ENCODE data around the gene COL20A1.

COL20A1 gene

GRCh38 chr20:63261060-63261794 lies 31.8 kb upstream of the COL20A1 start:
- peak in 7 of 51 donors; percentile 11 to 36 (median 22) for DNase-seq

GRCh38 chr20:63261795-63262528 lies 31.0 kb upstream of the COL20A1 start:
- DNase-seq: no peak

- no peak for DNase-seq
Observed at GRCh38 chr20:63262836-63263235, 30.1 kb upstream of the COL20A1 start.

DNA sequence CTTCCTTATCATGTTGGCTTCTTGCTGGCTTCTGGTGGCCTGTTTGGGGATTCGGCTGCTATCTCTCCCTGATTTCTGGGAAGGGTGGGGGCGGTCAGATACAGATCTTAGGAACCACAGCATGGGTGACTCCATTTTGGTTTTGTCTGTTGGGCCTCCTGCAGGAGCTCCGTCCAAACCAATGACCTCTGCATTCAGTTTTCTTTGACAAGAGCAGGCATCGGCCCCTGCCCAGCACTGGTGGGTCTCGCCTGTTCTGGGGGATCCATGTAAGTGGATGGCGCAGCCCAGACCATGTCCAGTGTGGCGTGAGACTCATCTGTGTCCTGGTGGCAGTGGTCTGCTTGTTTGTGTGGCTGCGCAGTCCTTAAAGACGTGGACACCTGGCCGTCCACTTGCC lies 29.0 kb upstream of the COL20A1 start:
- DNase-seq: no peak

GRCh38 chr20:63264519-63264918 lies 28.5 kb upstream of the COL20A1 start:
- peak in 20 of 51 donors; percentile 7 to 43 (median 31) for DNase-seq

DNA sequence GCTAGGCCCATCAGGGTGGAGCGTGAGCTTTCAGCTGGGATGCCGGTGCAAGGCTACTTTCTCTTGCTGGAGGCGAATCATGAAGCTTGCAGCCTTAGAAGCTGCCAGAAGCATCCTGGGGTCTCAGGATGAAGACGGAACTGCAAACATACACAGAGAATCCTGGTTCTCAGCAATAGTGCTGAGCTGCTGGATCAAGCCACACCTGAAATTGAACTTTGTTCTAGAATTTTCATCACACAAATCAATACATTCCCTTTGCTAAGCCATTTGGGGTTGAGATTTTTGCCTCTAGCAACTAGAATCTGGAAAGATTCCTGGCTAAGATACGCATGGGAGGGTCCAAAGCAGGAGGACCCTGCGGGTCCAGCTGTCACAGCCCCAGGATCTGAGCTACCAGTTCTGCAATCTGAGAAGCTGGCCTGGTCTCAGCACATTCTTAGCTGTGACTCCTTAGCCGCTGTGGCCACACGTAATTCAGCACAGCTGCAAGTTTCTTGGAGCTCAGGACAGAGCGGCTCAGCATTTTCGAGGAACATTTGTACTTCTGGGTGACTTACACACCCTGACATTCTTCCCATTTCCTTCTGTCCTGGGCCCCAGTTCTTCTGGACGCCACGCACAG lies 27.0 kb upstream of the COL20A1 start:
- no peak for DNase-seq

DNA sequence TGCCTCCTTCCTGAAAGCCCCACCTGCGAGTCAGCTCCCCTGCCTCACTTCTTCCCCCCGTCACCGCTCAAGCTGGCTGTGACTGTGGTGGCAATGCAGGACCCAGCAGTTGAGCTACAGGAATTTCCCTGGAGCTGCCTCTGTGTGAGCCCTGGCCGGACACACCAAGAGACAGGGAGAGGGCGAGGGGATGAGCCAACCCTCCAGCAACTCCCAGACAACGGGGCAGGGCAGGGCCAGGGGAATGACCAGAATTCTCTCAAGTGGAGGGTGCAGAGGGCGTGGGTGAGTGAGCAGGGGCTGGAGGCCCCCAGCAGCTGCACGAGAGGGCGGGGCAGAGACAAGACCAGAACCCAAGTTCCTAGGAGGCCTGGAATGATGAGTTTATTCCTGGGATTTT lies 25.3 kb upstream of the COL20A1 start:
- peak in 1 of 51 donors; percentile 5 for DNase-seq

- no peak for DNase-seq
Observed at GRCh38 chr20:63268256-63268655, 24.7 kb upstream of the COL20A1 start.

- DNase-seq: peak in 1 of 51 donors; percentile 10
Observed at GRCh38 chr20:63268671-63269439, 24.1 kb upstream of the COL20A1 start.

DNA sequence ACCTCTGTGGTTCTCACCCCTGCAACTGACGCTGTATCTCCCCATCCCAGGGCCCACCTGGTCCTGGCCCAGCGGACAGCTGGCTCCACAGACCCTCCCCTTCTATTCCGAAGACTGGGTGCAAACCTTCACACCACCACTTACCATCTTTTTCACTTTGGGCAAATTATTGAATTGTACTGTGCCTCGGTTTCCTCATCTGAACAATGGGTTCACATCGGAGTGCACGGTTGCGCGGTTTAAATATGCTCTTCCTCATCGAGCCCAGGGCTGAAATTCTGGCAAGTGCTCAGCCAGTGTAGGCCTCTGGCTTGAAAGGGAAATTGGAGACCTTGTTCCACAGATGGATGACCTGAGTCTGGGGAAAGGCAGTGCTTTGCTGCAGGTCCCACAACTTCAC lies 23.3 kb upstream of the COL20A1 start:
- DNase-seq: no peak

DNA sequence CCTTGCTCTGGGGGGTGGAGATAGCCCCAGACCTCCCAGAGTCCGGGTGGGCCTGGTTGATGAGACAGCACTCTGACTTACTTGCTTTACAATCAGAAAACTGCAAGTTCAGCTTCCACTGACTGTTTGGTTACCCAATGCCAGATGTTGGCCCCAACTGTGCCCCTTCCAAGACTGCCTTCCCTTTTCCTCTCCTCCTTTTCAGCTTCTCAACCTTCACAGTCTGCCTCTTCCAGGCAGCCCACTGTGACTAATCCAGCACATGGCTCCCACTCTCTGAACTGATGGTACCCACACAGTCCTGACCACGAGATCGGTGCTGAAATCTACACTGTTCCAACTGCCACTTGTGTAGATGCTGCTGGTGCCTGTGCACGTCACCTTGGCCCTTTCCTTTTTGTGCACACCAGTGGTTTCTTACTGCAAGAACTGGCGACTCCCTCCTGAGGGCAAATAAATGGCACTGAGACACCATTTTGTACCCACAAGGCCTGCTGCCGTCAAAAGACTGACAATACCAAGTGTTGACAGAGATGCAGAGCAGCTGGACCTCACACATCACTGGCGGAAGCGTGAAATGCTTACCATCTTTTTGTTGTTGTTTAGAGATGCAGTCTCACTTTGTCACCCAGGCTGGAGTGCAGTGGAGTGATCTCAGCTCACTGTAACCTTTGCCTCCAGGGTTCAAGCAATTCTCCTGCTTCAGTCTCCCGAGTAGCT lies 22.2 kb upstream of the COL20A1 start:
- DNase-seq: no peak

DNA sequence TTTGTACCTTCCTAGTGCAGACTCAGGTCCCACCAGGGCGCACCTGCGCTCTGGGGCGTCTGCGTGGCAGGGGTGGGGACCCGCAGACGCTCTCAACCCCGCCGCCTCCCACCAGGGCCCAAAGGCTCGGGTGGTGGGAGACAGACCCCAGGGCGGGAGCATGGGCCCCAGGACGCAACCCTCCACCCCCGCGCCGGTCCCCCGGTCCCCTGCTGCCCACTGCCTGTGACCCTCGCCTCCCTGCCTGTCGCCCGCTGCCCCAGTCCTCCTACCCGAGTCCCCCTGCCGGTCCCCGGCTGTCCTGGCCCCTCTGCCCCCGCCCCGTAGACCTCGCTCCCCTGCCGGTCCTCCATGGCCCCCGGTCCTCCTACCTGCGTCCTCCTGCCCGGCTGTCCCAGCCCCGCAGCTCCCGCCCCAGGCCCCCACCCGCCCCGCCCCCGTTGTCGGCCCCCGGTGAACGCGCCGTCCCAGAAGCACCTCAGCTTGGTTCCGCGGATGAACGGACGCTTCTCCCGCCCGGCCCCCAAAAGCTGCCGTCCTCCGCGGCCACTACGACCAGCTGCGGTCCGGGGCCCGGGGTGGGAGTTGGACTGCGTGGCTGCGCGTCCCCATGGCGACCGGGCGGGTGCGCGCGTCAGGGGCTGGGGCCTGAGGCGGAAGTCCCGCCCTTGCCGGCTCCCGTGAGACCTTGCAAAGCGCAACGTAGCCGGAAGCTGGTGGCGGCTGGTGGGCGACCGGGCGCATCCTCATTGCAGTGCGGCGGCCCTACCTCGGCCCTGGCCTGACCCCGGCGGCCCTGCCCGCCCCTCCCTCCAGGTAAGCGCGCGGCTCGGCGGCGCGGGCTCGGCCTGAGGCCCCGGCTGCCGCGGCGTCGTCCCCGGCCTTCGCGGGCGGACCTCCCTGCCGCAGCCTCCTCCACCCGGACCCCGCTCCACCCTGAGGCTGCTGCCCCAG lies 20.6 kb upstream of the COL20A1 start, which contains the start of gene ARFGAP1:
ARFGAP1 (plus strand) TSS at position 709 of the 954 bp plus-strand sequence. CDS start 2,768 bp downstream, outside the sequence.
- peak in 50 of 51 donors; percentile 14 to 94 (median 82) for DNase-seq

- no peak for DNase-seq
Observed at GRCh38 chr20:63273059-63273579, 19.9 kb upstream of the COL20A1 start.

DNA sequence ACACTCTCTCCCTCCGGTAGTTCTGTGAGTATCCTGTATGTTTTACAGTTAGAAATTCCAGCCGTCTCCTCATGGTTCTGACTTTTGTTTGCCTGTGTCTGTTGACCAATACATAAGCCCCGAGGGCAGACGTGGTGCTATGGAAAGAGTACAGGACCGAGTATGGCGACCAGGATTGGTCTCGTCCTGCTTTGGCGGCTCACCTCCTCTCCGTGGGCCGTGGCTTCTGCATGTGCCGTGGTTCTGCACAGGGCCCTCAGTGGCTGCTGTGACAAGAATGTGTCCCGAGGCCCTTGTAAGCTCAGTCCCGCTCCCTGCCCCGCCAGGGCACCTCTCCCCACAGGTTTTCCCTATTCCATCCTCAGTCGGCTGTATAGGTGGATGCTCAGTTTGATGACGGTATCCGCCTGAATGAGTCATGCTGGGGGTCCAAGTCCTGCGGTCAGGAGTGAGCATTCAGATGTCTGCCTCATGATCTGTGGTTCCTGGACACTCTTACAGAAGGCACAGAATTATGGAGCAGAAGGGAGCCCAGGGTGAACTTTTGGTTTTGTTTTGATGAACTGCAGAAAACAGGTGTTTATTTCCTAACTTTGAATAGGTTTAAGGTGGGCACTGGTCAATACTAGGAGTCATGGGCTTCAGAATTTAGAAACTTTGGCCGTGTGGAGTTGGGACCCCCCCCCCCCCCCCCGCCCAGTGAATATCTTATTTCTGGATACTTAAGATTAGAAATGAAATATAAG lies 19.2 kb upstream of the COL20A1 start:
- no peak for DNase-seq

- no peak for DNase-seq
Observed at GRCh38 chr20:63274381-63275228, 18.4 kb upstream of the COL20A1 start.

DNA sequence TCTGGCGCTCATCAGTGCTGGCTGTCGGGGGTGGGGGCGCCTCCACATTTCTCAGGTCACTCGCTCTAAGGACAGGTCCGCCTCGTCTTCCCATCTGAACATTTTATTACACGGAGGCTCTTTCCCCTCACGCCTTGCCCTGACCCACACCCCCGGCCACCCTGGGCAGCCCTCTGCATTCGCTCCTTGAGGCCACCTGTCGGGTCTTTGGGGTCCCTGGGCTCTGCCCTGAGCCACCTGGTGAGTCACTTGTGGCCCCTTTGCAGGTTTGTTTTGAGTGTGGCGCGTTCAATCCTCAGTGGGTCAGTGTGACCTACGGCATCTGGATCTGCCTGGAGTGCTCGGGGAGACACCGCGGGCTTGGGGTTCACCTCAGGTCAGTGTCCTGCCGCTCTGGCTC lies 17.2 kb upstream of the COL20A1 start:
- no peak for DNase-seq

DNA sequence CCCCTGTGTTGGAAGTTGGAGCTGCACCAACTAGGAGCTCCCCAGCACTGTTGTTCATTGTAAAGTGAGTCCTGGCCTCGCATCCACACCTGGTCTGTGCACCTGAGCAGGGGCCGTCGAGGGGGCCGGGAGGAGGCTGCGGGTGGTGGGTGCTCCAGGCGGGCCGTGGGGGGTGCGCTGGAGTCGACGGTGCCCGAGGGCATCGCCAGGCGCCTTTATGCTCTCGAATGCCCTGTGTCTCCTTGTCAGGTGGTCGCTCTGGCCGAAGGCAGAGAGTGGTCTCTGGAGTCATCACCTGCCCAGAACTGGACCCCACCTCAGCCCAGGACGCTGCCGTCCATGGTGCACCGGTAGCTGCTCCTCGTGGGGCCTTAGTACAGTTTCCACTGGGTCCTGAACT lies 16.0 kb upstream of the COL20A1 start:
- no peak for DNase-seq
